ENCODE results near the gene SH3PXD2B.
"Not testable (repeated sequence)": the region's sequence is repeated elsewhere in the genome, so short reads cannot be mapped to it uniquely, and the experiment has no call there.

The SH3PXD2B gene

GRCh38 chr5:172485511-172486202 lies 31.3 kb upstream of the SH3PXD2B start:
- no peak for DNase-seq

- DNase-seq = no peak
Observed at GRCh38 chr5:172484664-172485063, 30.3 kb upstream of the SH3PXD2B start.

GRCh38 chr5:172482156-172483020 lies 28.1 kb upstream of the SH3PXD2B start:
- DNase-seq = no peak

- DNase-seq = no peak
Observed at GRCh38 chr5:172481011-172481800, 26.9 kb upstream of the SH3PXD2B start.

- no peak for DNase-seq
Observed at GRCh38 chr5:172479784-172480115, 25.4 kb upstream of the SH3PXD2B start.

- peak; percentile 34 to 39 for DNase-seq
Observed at GRCh38 chr5:172479034-172479783, 24.9 kb upstream of the SH3PXD2B start.

GRCh38 chr5:172478695-172479033 lies 24.3 kb upstream of the SH3PXD2B start:
- DNase-seq = not testable (repeated sequence)

- DNase-seq = no peak
Observed at GRCh38 chr5:172478256-172478655, 23.9 kb upstream of the SH3PXD2B start.

- no peak for DNase-seq
Observed at GRCh38 chr5:172477466-172477865, 23.1 kb upstream of the SH3PXD2B start.

- no peak for DNase-seq
Observed at GRCh38 chr5:172474293-172474692, 20.0 kb upstream of the SH3PXD2B start.

- no peak for DNase-seq
Observed at GRCh38 chr5:172473427-172473826, 19.1 kb upstream of the SH3PXD2B start.

GRCh38 chr5:172469697-172470096 lies 15.4 kb upstream of the SH3PXD2B start:
- DNase-seq = no peak

- DNase-seq = no peak
Observed at GRCh38 chr5:172466062-172466461, 11.7 kb upstream of the SH3PXD2B start.

- no peak for DNase-seq
Observed at GRCh38 chr5:172463031-172463430, 8.7 kb upstream of the SH3PXD2B start.

- DNase-seq = no peak
Observed at GRCh38 chr5:172459783-172460165, 5.4 kb upstream of the SH3PXD2B start.

- no peak for DNase-seq
Observed at GRCh38 chr5:172458976-172459782, 4.9 kb upstream of the SH3PXD2B start.

GRCh38 chr5:172456076-172456722 lies 1.9 kb upstream of the SH3PXD2B start:
- no peak for DNase-seq

GRCh38 chr5:172455511-172456061 lies 1.3 kb upstream of the SH3PXD2B start:
- no peak for DNase-seq

- no peak for DNase-seq
Observed at GRCh38 chr5:172455087-172455381, 709 bp upstream of the SH3PXD2B start.

GRCh38 chr5:172453986-172454357 lies 353 bp downstream of the SH3PXD2B start:
- no peak for DNase-seq

- no peak for DNase-seq
Observed at GRCh38 chr5:172453206-172453985, 929 bp downstream of the SH3PXD2B start.

Data from activated CD4-positive, alpha-beta T cell treated with anti-CD3 and anti-CD28 coated beads, Interleukin-2, amount 50 U/mL, for 4 hours (primary cell).